Stimulated activated naive CD4-positive, alpha-beta T cell (primary cell): ENCODE measurements around the gene GIPR.
A peak's percentile ranks its signal among the peaks of the same experiment; 100 is the strongest.
"Not testable (repeated sequence)": the region's sequence is repeated elsewhere in the genome, so short reads cannot be mapped to it uniquely, and the experiment has no call there.

Experiments used
- DNase-seq, 6 experiments: peaks; one replicate each; lab custom pipeline; 2025; lab: John Stamatoyannopoulos, UW

GIPR gene

GRCh38 chr19:45645631-45646344, 22.2 kb upstream of the GIPR start:
- peak; percentile 59 to 81 (median 72) for DNase-seq

GRCh38 chr19:45646345-45646698, 21.7 kb upstream of the GIPR start:
- DNase-seq = no peak

DNA sequence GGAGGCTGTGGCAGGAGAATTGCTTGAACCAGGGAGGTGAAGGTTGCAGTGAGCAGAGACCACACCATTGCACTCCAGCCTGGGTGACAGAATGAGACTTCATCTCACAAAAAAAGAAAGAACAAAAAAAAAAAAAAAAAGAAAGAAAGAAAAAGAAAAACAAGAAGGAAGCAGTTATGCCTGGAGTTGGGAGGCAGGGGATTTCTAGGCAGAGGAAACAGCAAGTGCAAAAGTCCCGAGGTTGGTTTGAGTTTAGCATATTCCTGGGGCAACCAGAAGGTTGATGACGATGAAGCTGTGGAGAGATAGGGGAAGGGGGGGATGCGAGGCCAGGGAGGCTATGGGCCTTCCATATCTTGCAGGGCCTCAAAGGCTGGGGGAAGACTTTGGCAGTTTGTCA, 17.3 kb upstream of the GIPR start:
- DNase-seq = no peak

DNA sequence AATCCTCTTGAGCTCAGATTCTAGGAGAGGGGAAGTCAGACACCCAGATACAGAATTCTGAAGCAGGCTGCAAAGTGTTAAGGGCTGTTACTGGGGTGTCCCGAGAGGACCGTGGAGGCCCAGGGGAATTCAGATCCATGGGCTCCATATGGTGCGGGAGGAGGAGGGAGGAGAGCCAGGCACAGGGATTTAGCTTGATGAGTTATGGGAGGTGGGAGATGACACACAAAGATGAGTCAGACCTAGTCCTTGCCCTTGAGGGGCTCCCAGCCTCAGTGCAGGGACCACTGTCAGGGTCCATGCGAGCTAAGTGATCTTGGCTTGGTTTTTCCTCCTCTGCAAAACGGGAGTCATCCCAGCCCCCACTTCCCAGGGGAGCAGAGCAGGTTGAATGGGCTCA, 14.4 kb upstream of the GIPR start:
- no peak for DNase-seq

DNA sequence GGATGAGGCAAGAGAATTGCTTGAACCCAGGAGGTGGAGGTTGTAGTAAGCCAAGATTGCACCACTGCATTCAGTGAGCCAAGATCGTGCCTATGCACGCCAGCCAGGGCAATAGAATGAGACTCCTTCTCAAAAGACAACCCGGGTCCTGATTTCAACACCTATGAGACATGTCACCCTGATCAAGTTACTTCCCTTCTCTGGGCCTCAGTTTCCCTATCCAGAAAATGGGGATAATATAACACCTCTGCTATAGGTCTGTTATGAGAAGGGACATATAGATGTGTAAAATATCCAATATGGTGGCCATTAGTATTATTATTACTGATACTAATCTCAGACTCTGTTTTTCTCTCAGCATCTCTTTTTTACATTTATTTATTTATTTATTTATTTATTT, 12.9 kb upstream of the GIPR start:
- no peak for DNase-seq

- no peak for DNase-seq
Observed at GRCh38 chr19:45657520-45658167, 10.4 kb upstream of the GIPR start.

- DNase-seq = no peak
Observed at GRCh38 chr19:45659096-45659729, 8.8 kb upstream of the GIPR start.

GRCh38 chr19:45660636-45661035, 7.4 kb upstream of the GIPR start:
- no peak for DNase-seq

- no peak for DNase-seq
Observed at GRCh38 chr19:45663800-45664199, 4.2 kb upstream of the GIPR start.

DNA sequence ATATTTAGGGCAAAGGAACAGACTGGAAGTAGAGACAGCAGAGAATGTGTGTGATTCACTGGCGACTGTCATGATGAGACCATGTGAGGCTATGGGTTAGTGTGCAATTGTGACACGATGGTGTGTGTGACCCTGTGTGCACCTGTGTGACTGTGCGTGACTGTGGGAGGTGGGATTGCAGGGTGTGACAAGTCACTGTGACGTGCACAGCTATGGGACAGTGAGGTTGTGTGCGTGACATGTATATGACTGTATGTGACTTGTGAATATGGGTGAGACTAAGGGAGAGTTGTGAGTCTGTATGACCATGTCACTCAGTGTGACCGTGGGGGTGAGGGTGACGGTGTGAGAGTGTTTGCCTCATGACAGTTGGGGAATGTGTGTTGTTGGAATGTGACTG, 3.4 kb upstream of the GIPR start:
- DNase-seq = no peak

GRCh38 chr19:45668342-45668871, 386 bp downstream of the GIPR start:
- DNase-seq = peak in 4 of 6 experiments; percentile 6 to 45 (median 26)

DNA sequence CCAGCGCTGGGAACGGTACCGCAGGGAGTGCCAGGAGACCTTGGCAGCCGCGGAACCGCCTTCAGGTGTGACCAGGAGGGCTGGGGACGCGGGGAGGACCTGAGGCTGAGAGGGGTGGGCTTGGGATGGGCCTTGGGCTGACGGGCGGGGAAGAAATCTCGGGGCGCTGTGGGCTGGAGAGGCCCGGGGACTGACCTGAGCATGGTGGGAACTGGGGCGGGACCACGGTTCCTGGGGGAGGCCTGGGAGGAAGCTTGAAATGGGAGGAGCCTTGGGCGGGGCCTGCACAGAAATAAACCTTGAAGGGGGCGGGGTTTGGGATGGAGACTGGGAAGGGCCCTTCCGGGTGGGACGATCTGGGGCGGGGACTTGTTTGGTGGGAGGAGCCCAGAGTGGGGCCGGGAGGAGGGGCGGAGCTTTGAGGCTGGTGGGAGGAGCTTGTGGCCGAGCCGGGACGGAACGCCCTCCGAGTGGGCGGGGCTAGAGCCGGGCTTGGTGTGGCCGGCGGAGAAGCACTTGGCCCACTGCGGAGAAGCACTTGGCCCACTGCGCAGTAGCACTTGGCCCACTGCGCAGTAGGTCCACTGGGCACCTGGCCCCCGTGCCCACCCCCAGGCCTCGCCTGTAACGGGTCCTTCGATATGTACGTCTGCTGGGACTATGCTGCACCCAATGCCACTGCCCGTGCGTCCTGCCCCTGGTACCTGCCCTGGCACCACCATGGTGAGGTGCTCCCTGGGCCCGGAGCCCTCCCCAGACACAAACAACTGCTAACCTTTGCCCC, 2.8 kb downstream of the GIPR start:
- DNase-seq = peak in 3 of 6 experiments; percentile 30 to 37 (median 33)

GRCh38 chr19:45674946-45675345, 6.9 kb downstream of the GIPR start:
- DNase-seq = no peak

- peak in 5 of 6 experiments; percentile 51 to 77 (median 65) for DNase-seq
Observed at GRCh38 chr19:45676851-45677263, 8.8 kb downstream of the GIPR start.

DNA sequence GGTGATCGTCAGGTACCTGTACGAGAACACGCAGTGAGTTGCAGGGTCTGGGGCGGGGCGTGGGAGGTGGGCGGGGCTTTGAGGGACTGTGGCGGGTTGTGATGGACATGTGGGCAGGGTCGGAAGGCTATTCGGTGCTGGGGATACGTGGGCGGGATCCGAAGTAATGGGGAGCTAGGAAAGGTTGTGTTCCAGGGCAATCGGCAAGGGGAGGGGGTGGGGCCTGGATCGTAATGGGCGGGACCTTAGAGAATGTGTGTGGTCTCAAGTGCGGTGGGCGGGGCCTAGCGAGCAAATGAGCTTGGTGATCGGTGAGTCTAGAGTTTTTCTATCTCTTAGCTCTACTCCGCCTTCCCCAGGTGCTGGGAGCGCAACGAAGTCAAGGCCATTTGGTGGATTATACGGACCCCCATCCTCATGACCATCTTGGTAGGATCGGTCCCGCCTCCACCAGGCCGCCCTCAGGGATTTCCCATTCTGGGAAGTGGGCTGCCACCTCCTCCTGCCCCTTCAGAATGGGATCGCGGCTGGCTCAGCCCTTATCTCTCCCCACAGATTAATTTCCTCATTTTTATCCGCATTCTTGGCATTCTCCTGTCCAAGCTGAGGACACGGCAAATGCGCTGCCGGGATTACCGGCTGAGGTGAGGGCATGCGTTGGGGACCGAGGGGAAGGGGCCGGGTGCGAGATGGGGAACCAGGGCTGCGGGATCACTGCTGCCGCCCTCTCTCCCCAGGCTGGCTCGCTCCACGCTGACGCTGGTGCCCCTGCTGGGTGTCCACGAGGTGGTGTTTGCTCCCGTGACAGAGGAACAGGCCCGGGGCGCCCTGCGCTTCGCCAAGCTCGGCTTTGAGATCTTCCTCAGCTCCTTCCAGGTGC, 9.6 kb downstream of the GIPR start:
- DNase-seq = peak; percentile 76 to 88 (median 82)

- peak; percentile 63 to 85 (median 80) for DNase-seq
Observed at GRCh38 chr19:45681391-45682015, 13.5 kb downstream of the GIPR start.

- no peak for DNase-seq
Observed at GRCh38 chr19:45682117-45682516, 14.1 kb downstream of the GIPR start.

GRCh38 chr19:45682908-45683307, 14.9 kb downstream of the GIPR start:
- DNase-seq = no peak

DNA sequence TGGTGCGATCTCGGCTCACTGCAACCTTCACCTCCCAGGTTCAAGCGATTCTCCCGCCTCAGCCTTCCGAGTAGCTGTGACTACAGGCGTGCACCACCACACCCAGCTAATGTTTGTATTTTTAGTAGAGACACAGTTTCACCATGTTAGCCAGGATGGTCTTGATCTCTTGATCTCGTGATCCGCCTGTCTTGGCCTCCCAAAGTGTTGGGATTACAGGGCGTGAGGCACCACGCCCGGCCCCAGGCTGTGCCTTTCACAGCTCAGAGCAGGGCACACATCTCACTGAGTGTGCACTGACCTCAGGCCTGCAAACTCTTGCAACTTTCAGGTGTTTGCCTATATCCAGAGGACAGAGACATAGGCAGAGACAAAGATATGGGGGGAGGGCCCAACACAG, 17.0 kb downstream of the GIPR start:
- not testable (repeated sequence) for DNase-seq

DNA sequence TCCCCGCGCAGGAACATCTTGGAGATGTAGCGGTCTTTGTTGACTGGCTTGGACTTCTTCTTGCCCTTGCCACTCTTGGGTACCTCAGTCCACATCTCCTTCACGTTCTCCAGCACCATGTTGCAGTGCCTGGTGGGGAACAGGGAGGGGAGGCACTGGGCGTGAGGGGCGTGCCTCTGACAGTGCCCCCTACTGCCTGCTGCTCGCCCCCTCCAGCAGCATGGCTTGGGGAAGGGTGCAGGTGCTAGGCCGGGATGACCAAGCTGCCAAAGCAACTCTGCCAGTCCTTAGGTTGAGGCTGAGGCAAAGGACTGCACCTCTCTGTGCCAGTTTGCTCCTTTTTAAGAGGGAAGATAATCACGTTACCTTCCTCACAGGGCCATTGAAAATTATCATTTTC, 19.6 kb downstream of the GIPR start:
- no peak for DNase-seq
